CD4-positive, alpha-beta memory T cell (primary cell): ENCODE data around the gene GABPB1. TPM values are rescaled to one million over a fixed set of nuclear protein-coding genes. Genes with fewer than 3 reads are reported as not detected.

Source experiments
- CTCF ChIA-PET: fragments of 350-600 bp; sonication (Branson Sonifier 250); formaldehyde crosslinking; loops from one replicate; lab custom pipeline; 2021; ENCODE audit warnings: inconsistent platforms; ENCODE audit not compliant: partially characterized antibody; lab: Charles Lee
- POLR2A ChIA-PET: fragments of 350-600 bp; sonication (Branson Sonifier 250); formaldehyde crosslinking; loops from one replicate; lab custom pipeline; 2021; ENCODE audit not compliant: partially characterized antibody; lab: Charles Lee
- DNase-seq, 5 donors: peaks; one replicate each; pipeline versions ENCODE4 v3.0.0 to v3.0.0-alpha.2; 2020 to 2022; ENCODE audit warnings: mixed read lengths in 1 of 5
- H3K27ac ChIP-seq: one replicate; pipeline ENCODE4 v1.7.0; 2013; ENCODE audit warnings: low read depth, low read length
- H3K27me3 ChIP-seq: 2 replicates; pipeline ENCODE4 v1.7.0; 2013; ENCODE audit warnings: mild to moderate bottlenecking, low read length, moderate library complexity; ENCODE audit not compliant: insufficient read depth
- H3K36me3 ChIP-seq: 2 replicates; pipeline ENCODE4 v1.7.0; 2013; ENCODE audit warnings: mild to moderate bottlenecking, low read length, moderate library complexity; ENCODE audit not compliant: insufficient read depth
- H3K4me1 ChIP-seq: 2 replicates; pipeline ENCODE4 v1.7.0; 2013; ENCODE audit warnings: mild to moderate bottlenecking, low read length, moderate library complexity; ENCODE audit not compliant: insufficient read depth
- H3K4me3 ChIP-seq, 2 donors: one replicate each; pipeline ENCODE4 v1.7.0; 2013; ENCODE audit warnings: low read length in 2 of 2, mild to moderate bottlenecking in 1 of 2
- H3K9me3 ChIP-seq, 2 donors: one replicate each; pipeline ENCODE4 v1.7.0; 2013; ENCODE audit warnings: low read length in 2 of 2, control low read depth in 1 of 2; ENCODE audit not compliant: control insufficient read depth in 1 of 2
- H3K27ac Mint-ChIP-seq, 7 donors: one replicate each; pipeline ENCODE4 v1.8.0; 2020 to 2021; ENCODE audit warnings: mixed read lengths in 7 of 7, mild to moderate bottlenecking in 6 of 7, inconsistent platforms in 3 of 7, moderate library complexity in 3 of 7
- H3K27me3 Mint-ChIP-seq, 2 donors: one replicate each; pipeline ENCODE4 v1.8.0; 2020 to 2021; ENCODE audit warnings: mixed read lengths in 2 of 2
- H3K36me3 Mint-ChIP-seq, 2 donors: one replicate each; pipeline ENCODE4 v1.8.0; 2020 to 2021; ENCODE audit warnings: mixed read lengths in 2 of 2, inconsistent platforms in 1 of 2, mild to moderate bottlenecking in 1 of 2
- H3K4me1 Mint-ChIP-seq, 4 donors: one replicate each; pipeline ENCODE4 v1.8.0; 2020 to 2021; ENCODE audit warnings: mixed read lengths in 4 of 4, mild to moderate bottlenecking in 1 of 4
- H3K4me3 Mint-ChIP-seq, 8 donors: one replicate each; pipeline ENCODE4 v1.8.0; 2020 to 2021; ENCODE audit warnings: mixed read lengths in 8 of 8, mild to moderate bottlenecking in 7 of 8, moderate library complexity in 6 of 8, inconsistent platforms in 3 of 8
- H3K9me3 Mint-ChIP-seq, 8 donors: one replicate each; pipeline ENCODE4 v1.8.0; 2020 to 2021; ENCODE audit warnings: mixed read lengths in 8 of 8, mild to moderate bottlenecking in 5 of 8, inconsistent platforms in 3 of 8, moderate library complexity in 1 of 8
- intact Hi-C: fragments of 100-400 bp; cut with micrococcal nuclease; formaldehyde crosslinking; loops from one replicate; pipeline ENCODE4 v1.15.1; 2023
- polyA plus RNA-seq, 2 donors: library from polyadenylated mRNA; unstranded; fragments of 300-500 nt; fragmentation: Illumina TruSeq; gene quantifications; one replicate each; pipeline ENCODE4 v1.2.3, GENCODE V29; 2021
- total RNA-seq, 2 experiments: library from RNA; stranded (reverse); gene quantifications; one replicate each; pipeline ENCODE4 v1.2.3, GENCODE V29; 2021

The GABPB1 gene
- total and polyA plus RNA-seq, 4 experiments from 2014 or later, result 15.1 to 31.6 (median 23.0) TPM

DNA sequence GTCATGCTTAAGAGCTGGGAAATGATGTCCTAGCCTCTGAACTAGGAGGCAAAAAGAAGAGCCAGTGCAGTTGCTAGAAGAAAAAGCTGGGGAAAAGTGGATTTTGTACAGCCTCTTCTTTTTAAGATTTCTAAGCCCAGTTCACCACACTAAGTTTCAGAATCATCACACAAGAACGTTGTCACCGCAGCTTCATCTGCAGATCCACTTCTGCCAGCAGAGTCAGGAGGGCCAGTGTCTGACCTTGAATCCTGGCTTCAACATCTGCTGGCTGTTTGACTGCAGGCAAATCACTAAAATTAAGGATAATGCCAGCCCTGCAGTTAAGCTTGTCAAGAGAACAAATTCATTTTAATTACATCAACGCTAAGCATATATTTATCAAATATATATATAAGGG is 125.7 kb downstream of the GABPB1 start:
- Histone ChIP-seq H3K4me1 (no peaks in the 10 kb centered on the region), H3K4me3 (no peak overlapping the region), H3K9me3 (no peaks in the 10 kb centered on the region), H3K27me3 (no peaks in the 10 kb centered on the region), H3K27ac (no peak overlapping the region), H3K36me3 (no peaks in the 10 kb centered on the region)
- H3K27me3 Mint-ChIP-seq, result no peaks in the 10 kb centered on the region
- H3K4me3 Mint-ChIP-seq, result no peak overlapping the region
- no peaks in the 10 kb centered on the region for H3K4me1 Mint-ChIP-seq
- ChIA-PET CTCF (no interaction called here), POLR2A (interaction anchor here (0.7 to 0.9 kb wide), 2 partner anchors 18 to 42 kb away, joined by 3 to 5 read pairs; no protein-coding TSS in a partner anchor)
- intact Hi-C loops, result no loop called here
- no peak overlapping the region for H3K27ac Mint-ChIP-seq
- no peaks in the 10 kb centered on the region for H3K9me3 Mint-ChIP-seq
- H3K36me3 Mint-ChIP-seq, result no peaks in the 10 kb centered on the region
- no peak for DNase-seq

- CTCF ChIA-PET, result no interaction called here
Measured at GRCh38 chr15:50228866-50229265, 126.1 kb downstream of the GABPB1 start.

GRCh38 chr15:50227076-50227475 is 127.9 kb downstream of the GABPB1 start:
- no peaks in the 10 kb centered on the region for H3K27me3 ChIP-seq
- H3K4me1 ChIP-seq, result no peaks in the 10 kb centered on the region
- Mint-ChIP-seq H3K4me3 (no peak overlapping the region), H3K9me3 (no peaks in the 10 kb centered on the region), H3K27ac (no peak overlapping the region), H3K4me1 (no peaks in the 10 kb centered on the region), H3K27me3 (peaks cover 0 to 1% of the 10 kb centered on the region in 2 donors), H3K36me3 (no peaks in the 10 kb centered on the region)
- H3K36me3 ChIP-seq, result no peaks in the 10 kb centered on the region
- H3K4me3 ChIP-seq, result no peak overlapping the region
- ChIA-PET CTCF (no interaction called here), POLR2A (no interaction called here)
- H3K27ac ChIP-seq, result no peak overlapping the region
- DNase-seq, result no peak
- intact Hi-C loops, result no loop called here
- H3K9me3 ChIP-seq, result no peaks in the 10 kb centered on the region

More at GRCh38 chr15:50228866-50229265, 126.1 kb downstream of the GABPB1 start:
- DNase-seq, result no peak
- POLR2A ChIA-PET, result no interaction called here
- no peaks in the 10 kb centered on the region for H3K4me1 Mint-ChIP-seq
- no peak overlapping the region for H3K4me3 Mint-ChIP-seq
- no peaks in the 10 kb centered on the region for H3K9me3 Mint-ChIP-seq
- no peaks in the 10 kb centered on the region for H3K36me3 ChIP-seq
- no peaks in the 10 kb centered on the region for H3K36me3 Mint-ChIP-seq
- H3K27ac ChIP-seq, result no peak overlapping the region
- H3K9me3 ChIP-seq, result no peaks in the 10 kb centered on the region
- H3K4me1 ChIP-seq, result no peaks in the 10 kb centered on the region
- H3K27me3 ChIP-seq, result no peaks in the 10 kb centered on the region
- H3K27me3 Mint-ChIP-seq, result no peaks in the 10 kb centered on the region
- intact Hi-C loops, result no loop called here
- H3K4me3 ChIP-seq, result no peak overlapping the region
- no peak overlapping the region for H3K27ac Mint-ChIP-seq

DNA sequence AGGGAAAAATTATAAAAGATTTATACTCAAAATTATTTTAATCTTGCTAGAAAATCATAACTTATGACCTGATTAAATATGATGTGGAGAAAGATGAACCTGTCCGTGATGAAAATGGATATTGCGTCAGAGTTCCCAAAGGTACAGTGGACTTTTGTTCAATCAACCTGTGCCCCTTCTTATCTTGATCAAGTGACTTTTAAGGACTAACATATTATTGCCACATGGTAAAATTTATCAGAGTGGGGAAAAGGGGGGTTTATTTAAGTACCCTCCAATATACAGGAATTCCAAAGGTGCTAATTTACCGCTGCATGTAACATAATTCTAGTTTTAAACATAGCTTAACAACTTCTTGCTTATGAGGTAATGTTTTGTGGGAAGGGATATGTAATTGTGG is 129.1 kb downstream of the GABPB1 start:
- Mint-ChIP-seq H3K4me3 (no peak overlapping the region), H3K27me3 (peaks cover 0 to 1% of the 10 kb centered on the region in 2 donors), H3K27ac (peak overlapping the region in 1 of 7 donors; percentile 19), H3K36me3 (no peaks in the 10 kb centered on the region), H3K4me1 (no peaks in the 10 kb centered on the region), H3K9me3 (no peaks in the 10 kb centered on the region)
- H3K9me3 ChIP-seq, result no peaks in the 10 kb centered on the region
- intact Hi-C loops, result no loop called here
- H3K36me3 ChIP-seq, result no peaks in the 10 kb centered on the region
- ChIA-PET POLR2A (no interaction called here), CTCF (no interaction called here)
- no peak for DNase-seq
- H3K27ac ChIP-seq, result no peak overlapping the region
- no peaks in the 10 kb centered on the region for H3K27me3 ChIP-seq
- H3K4me1 ChIP-seq, result no peaks in the 10 kb centered on the region
- H3K4me3 ChIP-seq, result no peak overlapping the region

Other genes starting within 250 kb of the GABPB1 start
- under 1 TPM; 0.44 to 0.67 TPM for gene ATP8B4, start 236.0 kb downstream of the GABPB1 start, total RNA-seq
- under 1 TPM in 1 of 2 donors, not detected in 1; 0.11 TPM for gene ATP8B4, start 236.0 kb downstream of the GABPB1 start, polyA plus RNA-seq
- under 1 TPM; 0.61 to 0.75 TPM for gene SLC27A2, start 173.0 kb downstream of the GABPB1 start, total RNA-seq
- gene SLC27A2, start 173.0 kb downstream of the GABPB1 start, polyA plus RNA-seq, result under 1 TPM in 1 of 2 donors, not detected in 1; 0.93 TPM
- gene HDC, start 89.5 kb downstream of the GABPB1 start, total RNA-seq, result not detected
- gene HDC, start 89.5 kb downstream of the GABPB1 start, polyA plus RNA-seq, result under 1 TPM in 1 of 2 donors, not detected in 1; 0.18 TPM
- gene USP8, start 69.2 kb upstream of the GABPB1 start, total RNA-seq, result 10 to 100 TPM; 68.9 to 70.9 TPM
- gene USP8, start 69.2 kb upstream of the GABPB1 start, polyA plus RNA-seq, result 10 to 100 TPM; 23.5 to 52.7 TPM
- gene USP50, start 191.5 kb upstream of the GABPB1 start, total RNA-seq, result not detected
- not detected for gene USP50, start 191.5 kb upstream of the GABPB1 start, polyA plus RNA-seq